Neutrophil (primary cell): ENCODE measurements around the gene PCMT1.
"Not testable (repeated sequence)": the region's sequence is repeated elsewhere in the genome, so short reads cannot be mapped to it uniquely, and the experiment has no call there.

Experiments
- H3K27ac ChIP-seq: fragments of 200-600 bp; sonication (generic); 2 replicates; pipeline ENCODE4 v1.5.1; 2016; ENCODE audit warnings: mild to moderate bottlenecking, moderate library complexity
- H3K27me3 ChIP-seq: fragments of 200-600 bp; sonication (generic); 2 replicates; pipeline ENCODE4 v1.6.0; 2016; ENCODE audit warnings: mild to moderate bottlenecking
- H3K36me3 ChIP-seq: fragments of 200-600 bp; sonication (generic); 2 replicates; pipeline ENCODE4 v1.5.1; 2017
- H3K4me1 ChIP-seq, 2 experiments: fragments of 200-600 bp in 1 of 2; sonication (generic) in 1 of 2; 1 replicate in 1 of 2; 2 replicates in 1 of 2; pipeline versions ENCODE4 v1.5.1 to v1.6.1; 2013 to 2016; ENCODE audit warnings: low read depth in 1 of 2, low read length in 1 of 2, mild to moderate bottlenecking in 1 of 2, moderate library complexity in 1 of 2; ENCODE audit not compliant: control insufficient read depth in 1 of 2, insufficient read depth in 1 of 2
- H3K4me3 ChIP-seq, 2 experiments: fragments of 200-600 bp in 1 of 2; sonication (generic) in 1 of 2; 1 replicate in 1 of 2; 2 replicates in 1 of 2; pipeline ENCODE4 v1.5.1; 2013 to 2016; ENCODE audit warnings: low read depth in 1 of 2, low read length in 1 of 2, mild to moderate bottlenecking in 1 of 2, moderate library complexity in 1 of 2
- H3K9me3 ChIP-seq: fragments of 200-600 bp; sonication (generic); 2 replicates; pipeline ENCODE4 v1.5.1; 2016
- CTCF ChIP-seq: fragments of 200-600 bp; sonication (generic); IDR thresholded peaks from 2 replicates; pipeline ENCODE4 v1.5.1; 2016; ENCODE audit warnings: antibody characterized with exemption

The PCMT1 gene

GRCh38 chr6:149752600-149753373 is 3.2 kb downstream of the PCMT1 start:
- H3K27me3 ChIP-seq = no peaks in the 10 kb centered on the region
- TF ChIP-seq CTCF = no peak
- H3K9me3 ChIP-seq = no peaks in the 10 kb centered on the region
- H3K36me3 ChIP-seq = no peaks in the 10 kb centered on the region
- peak overlapping the region; percentile 38 to 50 for H3K4me3 ChIP-seq
- peak overlapping the region; percentile 95 for H3K27ac ChIP-seq
- peaks cover 80% of the 10 kb centered on the region in 2 experiments for H3K4me1 ChIP-seq

- H3K36me3 ChIP-seq, H3K9me3 ChIP-seq, H3K27me3 ChIP-seq: not testable (repeated sequence)
- Histone ChIP-seq H3K4me1 (peaks cover 80 to 85% of the 10 kb centered on the region in 2 experiments), H3K4me3 (peak overlapping the region; percentile 38 to 50), H3K27ac (peak overlapping the region; percentile 95)
Observed at GRCh38 chr6:149753374-149753637, 3.8 kb downstream of the PCMT1 start.

- no peak for TF ChIP-seq CTCF
Observed at GRCh38 chr6:149754548-149754947, 5.0 kb downstream of the PCMT1 start.

GRCh38 chr6:149755300-149756260 is 6.0 kb downstream of the PCMT1 start:
- Histone ChIP-seq H3K9me3 (no peaks in the 10 kb centered on the region), H3K36me3 (peaks cover 3% of the 10 kb centered on the region), H3K4me3 (no peak overlapping the region), H3K4me1 (peaks cover 79 to 93% of the 10 kb centered on the region in 2 experiments), H3K27me3 (no peaks in the 10 kb centered on the region), H3K27ac (peak overlapping the region; percentile 95)
- TF ChIP-seq CTCF = no peak

More at GRCh38 chr6:149754548-149754947, 5.0 kb downstream of the PCMT1 start:
- Histone ChIP-seq H3K27ac (peak overlapping the region; percentile 95), H3K27me3 (no peaks in the 10 kb centered on the region), H3K4me1 (peaks cover 75 to 91% of the 10 kb centered on the region in 2 experiments), H3K4me3 (no peak overlapping the region), H3K36me3 (no peaks in the 10 kb centered on the region), H3K9me3 (no peaks in the 10 kb centered on the region)

GRCh38 chr6:149756261-149756636 is 6.7 kb downstream of the PCMT1 start:
- H3K9me3 ChIP-seq = no peaks in the 10 kb centered on the region
- H3K4me3 ChIP-seq = no peak overlapping the region
- no peaks in the 10 kb centered on the region for H3K27me3 ChIP-seq
- H3K27ac ChIP-seq = peak overlapping the region; percentile 56
- peaks cover 6% of the 10 kb centered on the region for H3K36me3 ChIP-seq
- TF ChIP-seq CTCF = no peak
- peaks cover 79 to 93% of the 10 kb centered on the region in 2 experiments for H3K4me1 ChIP-seq

- H3K4me3 ChIP-seq = no peak overlapping the region
- H3K27me3 ChIP-seq = no peaks in the 10 kb centered on the region
- H3K36me3 ChIP-seq = peaks cover 6% of the 10 kb centered on the region
- H3K9me3 ChIP-seq = no peaks in the 10 kb centered on the region
- H3K4me1 ChIP-seq = peaks cover 58 to 69% of the 10 kb centered on the region in 2 experiments
- H3K27ac ChIP-seq = peak overlapping the region; percentile 66
- no peak for TF ChIP-seq CTCF
Observed at GRCh38 chr6:149761438-149761837, 11.9 kb downstream of the PCMT1 start.
